ENCODE measurements around the gene TSPY4. TPM values are rescaled to one million over a fixed set of nuclear protein-coding genes. Genes with fewer than 3 reads are reported as not detected.

Gene TSPY4
- polyA plus RNA-seq, 3 donors, result not detected

Small RNAs within 50 kb of the gene (small RNA-seq; reads per million reads assigned to genes)
- gene AC006158.1 (ENCODE audit: insufficient read length, low read depth), result not detected

Other genes with a start within 250 kb of the TSPY4 start
- not detected for gene TSPY8, start 20.3 kb downstream of the TSPY4 start, polyA plus RNA-seq
- gene TSPY3, start 61.0 kb downstream of the TSPY4 start, polyA plus RNA-seq, result not detected
- gene TSPY1, start 129.5 kb downstream of the TSPY4 start, polyA plus RNA-seq, result not detected
- not detected for gene TSPY9, start 149.8 kb downstream of the TSPY4 start, polyA plus RNA-seq
- not detected for gene TSPY10, start 190.4 kb downstream of the TSPY4 start, polyA plus RNA-seq

Data from CD14-positive monocyte (primary cell).